GM23338 (cell line): ENCODE measurements around the gene MPRIP. TPM values are rescaled to one million over a fixed set of nuclear protein-coding genes. Genes with fewer than 3 reads are reported as not detected.

Source experiments
- ATAC-seq: fragments of 200-7000 bp; cut with Tn5 transposase; 3 replicates; pipeline ENCODE4 v1.9.1; 2020
- DNase-seq: peaks from one replicate; pipeline ENCODE4 v3.0.0-alpha.2; 2015; ENCODE audit warnings: low spot score
- H2AFZ ChIP-seq: fragments of 200-600 bp; sonication (generic); 2 replicates; pipeline ENCODE4 v1.8.0; 2016; ENCODE audit warnings: antibody characterized with exemption, mild to moderate bottlenecking, moderate library complexity
- H3F3A ChIP-seq: fragments of 200-600 bp; sonication (generic); replicated peaks from 2 replicates; pipeline ENCODE4 v1.8.0; 2017; ENCODE audit warnings: antibody characterized with exemption, mixed run types, low read depth
- H3K27ac ChIP-seq: fragments of 200-600 bp; sonication (generic); 2 replicates; pipeline ENCODE4 v1.6.1; 2016; ENCODE audit warnings: low read depth
- H3K27me3 ChIP-seq: fragments of 200-600 bp; sonication (generic); 2 replicates; pipeline ENCODE4 v1.8.0; 2016; ENCODE audit warnings: mild to moderate bottlenecking, mixed run types, moderate library complexity; ENCODE audit not compliant: insufficient read depth
- H3K36me3 ChIP-seq: fragments of 200-600 bp; sonication (generic); 2 replicates; pipeline ENCODE4 v1.8.0; 2016; ENCODE audit warnings: mild to moderate bottlenecking; ENCODE audit not compliant: insufficient read depth
- H3K4me1 ChIP-seq: fragments of 200-600 bp; sonication (generic); 2 replicates; pipeline ENCODE4 v1.8.0; 2016; ENCODE audit warnings: mild to moderate bottlenecking, moderate library complexity; ENCODE audit not compliant: insufficient read depth
- H3K4me2 ChIP-seq: fragments of 200-600 bp; sonication (generic); 2 replicates; pipeline ENCODE4 v1.7.1; 2017; ENCODE audit warnings: mixed run types
- H3K4me3 ChIP-seq: fragments of 200-600 bp; sonication (generic); 2 replicates; pipeline ENCODE4 v1.6.1; 2016; ENCODE audit warnings: mixed run types
- H3K79me2 ChIP-seq: fragments of 200-600 bp; sonication (generic); replicated peaks from 2 replicates; pipeline ENCODE4 v1.8.0; 2017; ENCODE audit warnings: mild to moderate bottlenecking; ENCODE audit not compliant: insufficient read depth
- H3K9me2 ChIP-seq: fragments of 200-600 bp; sonication (generic); 2 replicates; pipeline ENCODE4 v1.8.0; 2017; ENCODE audit not compliant: insufficient read depth
- H4K20me1 ChIP-seq: fragments of 200-600 bp; sonication (generic); replicated peaks from 2 replicates; pipeline ENCODE4 v1.8.0; 2017; ENCODE audit warnings: mild to moderate bottlenecking; ENCODE audit not compliant: insufficient read depth
- H3K27ac Mint-ChIP-seq: 2 replicates; pipeline ENCODE4 v1.8.0; 2020; ENCODE audit warnings: inconsistent platforms, mild to moderate bottlenecking, moderate library complexity, mixed read lengths
- H3K27me3 Mint-ChIP-seq: 3 replicates; pipeline ENCODE4 v1.8.0; 2022; ENCODE audit warnings: low read depth, mild to moderate bottlenecking, moderate library complexity, mixed read lengths, inconsistent platforms; ENCODE audit not compliant: insufficient read depth, poor library complexity
- H3K36me3 Mint-ChIP-seq: 3 replicates; pipeline ENCODE4 v1.8.0; 2021; ENCODE audit warnings: low read depth, mild to moderate bottlenecking, inconsistent platforms, moderate library complexity, mixed read lengths
- H3K4me1 Mint-ChIP-seq: 3 replicates; pipeline ENCODE4 v1.8.0; 2020; ENCODE audit warnings: mild to moderate bottlenecking, inconsistent platforms, mixed read lengths
- H3K4me3 Mint-ChIP-seq: 3 replicates; pipeline ENCODE4 v1.8.0; 2021; ENCODE audit warnings: moderate library complexity, mild to moderate bottlenecking, inconsistent platforms, mixed read lengths
- H3K9me3 Mint-ChIP-seq: 3 replicates; pipeline ENCODE4 v1.8.0; 2020; ENCODE audit warnings: moderate library complexity, mild to moderate bottlenecking, inconsistent platforms, mixed read lengths
- CREB1 ChIP-seq: fragments of 250-450 bp; sonication (Bioruptor Pico); IDR thresholded peaks from 2 replicates; pipeline ENCODE4 v1.5.0; 2020; ENCODE audit warnings: low read depth, mild to moderate bottlenecking, moderate library complexity
- CTCF ChIP-seq, 2 experiments: fragments of 200-600 bp in 1 of 2; sonication (generic) in 1 of 2; conservative IDR thresholded peaks; 2 replicates each; pipeline versions ENCODE4 v1.5.1 to v1.6.1; 2016 to 2017; ENCODE audit warnings: antibody characterized with exemption in 2 of 2, low read depth in 2 of 2, mild to moderate bottlenecking in 2 of 2, moderate library complexity in 1 of 2
- ETS1 ChIP-seq: IDR thresholded peaks from 2 replicates; pipeline ENCODE4 v1.6.1; 2016; ENCODE audit warnings: antibody characterized with exemption
- EZH2 ChIP-seq: fragments of 200-600 bp; sonication (generic); IDR thresholded peaks from one replicate; pipeline ENCODE4 v1.8.0; 2017; ENCODE audit warnings: antibody characterized with exemption, mild to moderate bottlenecking, low read depth; ENCODE audit not compliant: unreplicated experiment
- EZH2phosphoT487 ChIP-seq: fragments of 200-600 bp; sonication (generic); IDR thresholded peaks from one replicate; pipeline ENCODE4 v1.8.1; 2018; ENCODE audit warnings: antibody characterized with exemption; ENCODE audit not compliant: unreplicated experiment
- JUNB ChIP-seq: IDR thresholded peaks from one replicate; pipeline ENCODE4 v1.6.1; 2016; ENCODE audit warnings: antibody characterized with exemption; ENCODE audit not compliant: unreplicated experiment
- NANOG ChIP-seq: IDR thresholded peaks from 2 replicates; pipeline ENCODE4 v1.6.1; 2016; ENCODE audit warnings: antibody characterized with exemption, borderline replicate concordance
- POLR2AphosphoS5 ChIP-seq: IDR thresholded peaks from 2 replicates; pipeline ENCODE4 v1.6.1; 2016; ENCODE audit warnings: antibody characterized with exemption, low read depth
- STAT1 ChIP-seq: IDR thresholded peaks from one replicate; pipeline ENCODE4 v1.6.1; 2016; ENCODE audit warnings: antibody characterized with exemption; ENCODE audit not compliant: unreplicated experiment
- ZNF114 ChIP-seq: fragments of 250-450 bp; sonication (Bioruptor Pico); IDR thresholded peaks from 2 replicates; pipeline ENCODE4 v1.5.0; 2020; ENCODE audit warnings: mild to moderate bottlenecking, moderate library complexity
- ZNF331 ChIP-seq: fragments of 250-450 bp; sonication (Bioruptor Pico); IDR thresholded peaks from 2 replicates; pipeline ENCODE4 v1.5.0; 2020; ENCODE audit warnings: low read depth, mild to moderate bottlenecking, moderate library complexity
- polyA plus RNA-seq: library from polyadenylated mRNA; unstranded; fragments of >200 nt; fragmentation: Nextera tagmentation; extraction: Ambion mirVana; gene quantifications from 2 replicates; pipeline ENCODE4 v1.2.1, GENCODE V29; 2016
- total RNA-seq: library from RNA; depleted of rRNA; stranded (reverse); fragments of >200 nt; shearing (Covaris generic); gene quantifications from 2 replicates; pipeline ENCODE4 v1.2.3, GENCODE V29; 2014
- TF ChIP-seq, protein P1 (sequence below): IDR thresholded peaks from one replicate; pipeline ENCODE4 v1.6.1; 2018; ENCODE audit warnings: antibody characterized with exemption; ENCODE audit not compliant: unreplicated experiment
- TF ChIP-seq, protein P2 (sequence below): fragments of 250-450 bp; sonication (Bioruptor Pico); IDR thresholded peaks from 2 replicates; pipeline ENCODE4 v1.5.0; 2020; ENCODE audit warnings: mild to moderate bottlenecking, moderate library complexity

MPRIP gene
- total and polyA plus RNA-seq, 2 experiments from 2014 or later: 39.3 to 113 TPM

GRCh38 chr17:16994631-16995030 lies 47.6 kb upstream of the MPRIP start:
- Histone ChIP-seq H3F3A (no peaks in the 10 kb centered on the region), H4K20me1 (no peaks in the 10 kb centered on the region), H3K27me3 (no peaks in the 10 kb centered on the region), H3K36me3 (no peaks in the 10 kb centered on the region), H3K4me2 (no peak overlapping the region), H3K4me1 (no peaks in the 10 kb centered on the region), H3K79me2 (no peaks in the 10 kb centered on the region), H3K27ac (no peak overlapping the region), H2AFZ (no peak overlapping the region), H3K9me2 (no peaks in the 10 kb centered on the region), H3K4me3 (no peak overlapping the region)
- H3K9me3 Mint-ChIP-seq: peaks cover 3% of the 10 kb centered on the region; the same call in 1 of the 3 replicates
- H3K36me3 Mint-ChIP-seq: no peaks in the 10 kb centered on the region
- H3K4me3 Mint-ChIP-seq: no peak overlapping the region
- DNase-seq: no peak
- no peaks in the 10 kb centered on the region for H3K4me1 Mint-ChIP-seq
- ATAC-seq: no peak
- peaks cover 4% of the 10 kb centered on the region for H3K27me3 Mint-ChIP-seq
- TF ChIP-seq NANOG: no peak
- no peak for TF ChIP-seq JUNB
- no peak for TF ChIP-seq ETS1
- TF ChIP-seq POLR2AphosphoS5: no peak
- no peak for TF ChIP-seq ZNF114 (CRISPR knock-in tag)
- TF ChIP-seq EZH2: no peak
- no peak for TF ChIP-seq STAT1
- TF ChIP-seq, protein P1, sequence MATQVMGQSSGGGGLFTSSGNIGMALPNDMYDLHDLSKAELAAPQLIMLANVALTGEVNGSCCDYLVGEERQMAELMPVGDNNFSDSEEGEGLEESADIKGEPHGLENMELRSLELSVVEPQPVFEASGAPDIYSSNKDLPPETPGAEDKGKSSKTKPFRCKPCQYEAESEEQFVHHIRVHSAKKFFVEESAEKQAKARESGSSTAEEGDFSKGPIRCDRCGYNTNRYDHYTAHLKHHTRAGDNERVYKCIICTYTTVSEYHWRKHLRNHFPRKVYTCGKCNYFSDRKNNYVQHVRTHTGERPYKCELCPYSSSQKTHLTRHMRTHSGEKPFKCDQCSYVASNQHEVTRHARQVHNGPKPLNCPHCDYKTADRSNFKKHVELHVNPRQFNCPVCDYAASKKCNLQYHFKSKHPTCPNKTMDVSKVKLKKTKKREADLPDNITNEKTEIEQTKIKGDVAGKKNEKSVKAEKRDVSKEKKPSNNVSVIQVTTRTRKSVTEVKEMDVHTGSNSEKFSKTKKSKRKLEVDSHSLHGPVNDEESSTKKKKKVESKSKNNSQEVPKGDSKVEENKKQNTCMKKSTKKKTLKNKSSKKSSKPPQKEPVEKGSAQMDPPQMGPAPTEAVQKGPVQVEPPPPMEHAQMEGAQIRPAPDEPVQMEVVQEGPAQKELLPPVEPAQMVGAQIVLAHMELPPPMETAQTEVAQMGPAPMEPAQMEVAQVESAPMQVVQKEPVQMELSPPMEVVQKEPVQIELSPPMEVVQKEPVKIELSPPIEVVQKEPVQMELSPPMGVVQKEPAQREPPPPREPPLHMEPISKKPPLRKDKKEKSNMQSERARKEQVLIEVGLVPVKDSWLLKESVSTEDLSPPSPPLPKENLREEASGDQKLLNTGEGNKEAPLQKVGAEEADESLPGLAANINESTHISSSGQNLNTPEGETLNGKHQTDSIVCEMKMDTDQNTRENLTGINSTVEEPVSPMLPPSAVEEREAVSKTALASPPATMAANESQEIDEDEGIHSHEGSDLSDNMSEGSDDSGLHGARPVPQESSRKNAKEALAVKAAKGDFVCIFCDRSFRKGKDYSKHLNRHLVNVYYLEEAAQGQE: no peak
- no peak for TF ChIP-seq EZH2phosphoT487
- TF ChIP-seq CTCF (conservative IDR thresholded peaks at IDR 0.05; ENCODE audit: low read depth in 2 of 2): no peak
- no peak for TF ChIP-seq CREB1 (CRISPR knock-in tag)
- TF ChIP-seq, protein P2, sequence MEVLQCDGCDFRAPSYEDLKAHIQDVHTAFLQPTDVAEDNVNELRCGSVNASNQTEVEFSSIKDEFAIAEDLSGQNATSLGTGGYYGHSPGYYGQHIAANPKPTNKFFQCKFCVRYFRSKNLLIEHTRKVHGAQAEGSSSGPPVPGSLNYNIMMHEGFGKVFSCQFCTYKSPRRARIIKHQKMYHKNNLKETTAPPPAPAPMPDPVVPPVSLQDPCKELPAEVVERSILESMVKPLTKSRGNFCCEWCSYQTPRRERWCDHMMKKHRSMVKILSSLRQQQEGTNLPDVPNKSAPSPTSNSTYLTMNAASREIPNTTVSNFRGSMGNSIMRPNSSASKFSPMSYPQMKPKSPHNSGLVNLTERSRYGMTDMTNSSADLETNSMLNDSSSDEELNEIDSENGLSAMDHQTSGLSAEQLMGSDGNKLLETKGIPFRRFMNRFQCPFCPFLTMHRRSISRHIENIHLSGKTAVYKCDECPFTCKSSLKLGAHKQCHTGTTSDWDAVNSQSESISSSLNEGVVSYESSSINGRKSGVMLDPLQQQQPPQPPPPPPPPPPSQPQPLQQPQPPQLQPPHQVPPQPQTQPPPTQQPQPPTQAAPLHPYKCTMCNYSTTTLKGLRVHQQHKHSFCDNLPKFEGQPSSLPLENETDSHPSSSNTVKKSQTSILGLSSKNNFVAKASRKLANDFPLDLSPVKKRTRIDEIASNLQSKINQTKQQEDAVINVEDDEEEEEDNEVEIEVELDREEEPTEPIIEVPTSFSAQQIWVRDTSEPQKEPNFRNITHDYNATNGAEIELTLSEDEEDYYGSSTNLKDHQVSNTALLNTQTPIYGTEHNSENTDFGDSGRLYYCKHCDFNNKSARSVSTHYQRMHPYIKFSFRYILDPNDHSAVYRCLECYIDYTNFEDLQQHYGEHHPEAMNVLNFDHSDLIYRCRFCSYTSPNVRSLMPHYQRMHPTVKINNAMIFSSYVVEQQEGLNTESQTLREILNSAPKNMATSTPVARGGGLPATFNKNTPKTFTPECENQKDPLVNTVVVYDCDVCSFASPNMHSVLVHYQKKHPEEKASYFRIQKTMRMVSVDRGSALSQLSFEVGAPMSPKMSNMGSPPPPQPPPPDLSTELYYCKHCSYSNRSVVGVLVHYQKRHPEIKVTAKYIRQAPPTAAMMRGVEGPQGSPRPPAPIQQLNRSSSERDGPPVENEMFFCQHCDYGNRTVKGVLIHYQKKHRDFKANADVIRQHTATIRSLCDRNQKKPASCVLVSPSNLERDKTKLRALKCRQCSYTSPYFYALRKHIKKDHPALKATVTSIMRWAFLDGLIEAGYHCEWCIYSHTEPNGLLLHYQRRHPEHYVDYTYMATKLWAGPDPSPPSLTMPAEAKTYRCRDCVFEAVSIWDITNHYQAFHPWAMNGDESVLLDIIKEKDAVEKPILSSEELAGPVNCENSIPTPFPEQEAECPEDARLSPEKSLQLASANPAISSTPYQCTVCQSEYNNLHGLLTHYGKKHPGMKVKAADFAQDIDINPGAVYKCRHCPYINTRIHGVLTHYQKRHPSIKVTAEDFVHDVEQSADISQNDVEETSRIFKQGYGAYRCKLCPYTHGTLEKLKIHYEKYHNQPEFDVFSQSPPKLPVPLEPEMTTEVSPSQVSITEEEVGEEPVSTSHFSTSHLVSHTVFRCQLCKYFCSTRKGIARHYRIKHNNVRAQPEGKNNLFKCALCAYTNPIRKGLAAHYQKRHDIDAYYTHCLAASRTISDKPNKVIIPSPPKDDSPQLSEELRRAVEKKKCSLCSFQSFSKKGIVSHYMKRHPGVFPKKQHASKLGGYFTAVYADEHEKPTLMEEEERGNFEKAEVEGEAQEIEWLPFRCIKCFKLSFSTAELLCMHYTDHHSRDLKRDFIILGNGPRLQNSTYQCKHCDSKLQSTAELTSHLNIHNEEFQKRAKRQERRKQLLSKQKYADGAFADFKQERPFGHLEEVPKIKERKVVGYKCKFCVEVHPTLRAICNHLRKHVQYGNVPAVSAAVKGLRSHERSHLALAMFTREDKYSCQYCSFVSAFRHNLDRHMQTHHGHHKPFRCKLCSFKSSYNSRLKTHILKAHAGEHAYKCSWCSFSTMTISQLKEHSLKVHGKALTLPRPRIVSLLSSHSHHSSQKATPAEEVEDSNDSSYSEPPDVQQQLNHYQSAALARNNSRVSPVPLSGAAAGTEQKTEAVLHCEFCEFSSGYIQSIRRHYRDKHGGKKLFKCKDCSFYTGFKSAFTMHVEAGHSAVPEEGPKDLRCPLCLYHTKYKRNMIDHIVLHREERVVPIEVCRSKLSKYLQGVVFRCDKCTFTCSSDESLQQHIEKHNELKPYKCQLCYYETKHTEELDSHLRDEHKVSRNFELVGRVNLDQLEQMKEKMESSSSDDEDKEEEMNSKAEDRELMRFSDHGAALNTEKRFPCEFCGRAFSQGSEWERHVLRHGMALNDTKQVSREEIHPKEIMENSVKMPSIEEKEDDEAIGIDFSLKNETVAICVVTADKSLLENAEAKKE (CRISPR knock-in tag): no peak
- TF ChIP-seq ZNF331 (CRISPR knock-in tag): no peak
- H3K27ac Mint-ChIP-seq: no peak overlapping the region
